Fibroblast of villous mesenchyme (primary cell): ENCODE results near the gene PRUNE2. TPM values are rescaled to one million over a fixed set of nuclear protein-coding genes. Genes with fewer than 3 reads are reported as not detected.

Experiments used
- DNase-seq: peaks from one replicate; pipeline ENCODE4 v3.0.0-alpha.2; 2010; ENCODE audit warnings: low read depth
- H3K4me3 ChIP-seq: 2 replicates; pipeline ENCODE4 v1.5.1; 2011; ENCODE audit warnings: low read depth, mild to moderate bottlenecking, low read length
- CTCF ChIP-seq: IDR thresholded peaks from 2 replicates; pipeline ENCODE4 v1.5.1; 2012; ENCODE audit warnings: low read depth, mild to moderate bottlenecking, low read length; ENCODE audit not compliant: insufficient read depth
- total RNA-seq: library from RNA; depleted of rRNA; stranded (reverse); fragments of >200 nt; gene quantifications from 2 replicates; pipeline ENCODE4 v1.2.3, GENCODE V29; 2012

The PRUNE2 gene
- total RNA-seq, 1 donor: 14.2 TPM

GRCh38 chr9:76657265-76657664, 248.6 kb downstream of the PRUNE2 start:
- no peak overlapping the region for H3K4me3 ChIP-seq
- no peak for TF ChIP-seq CTCF
- DNase-seq: no peak

- no peak for TF ChIP-seq CTCF
- peak; percentile 64 for DNase-seq
- H3K4me3 ChIP-seq: no peak overlapping the region
Measured at GRCh38 chr9:76655971-76656370, 249.9 kb downstream of the PRUNE2 start.

GRCh38 chr9:76655121-76655541, 250.8 kb downstream of the PRUNE2 start:
- H3K4me3 ChIP-seq: no peak overlapping the region
- no peak for TF ChIP-seq CTCF
- DNase-seq: peak; percentile 34

GRCh38 chr9:76654575-76654974, 251.3 kb downstream of the PRUNE2 start:
- no peak for TF ChIP-seq CTCF
- peak; percentile 91 for DNase-seq
- H3K4me3 ChIP-seq: no peak overlapping the region

- no peak for TF ChIP-seq CTCF
- H3K4me3 ChIP-seq: no peak overlapping the region
- no peak for DNase-seq
Measured at GRCh38 chr9:76654051-76654461, 251.9 kb downstream of the PRUNE2 start.

- DNase-seq: no peak
- TF ChIP-seq CTCF: no peak
Measured at GRCh38 chr9:76652894-76653293, 253.0 kb downstream of the PRUNE2 start.

GRCh38 chr9:76651119-76651705, 254.7 kb downstream of the PRUNE2 start:
- DNase-seq: peak; percentile 43
- TF ChIP-seq CTCF: no peak
- H3K4me3 ChIP-seq: peak overlapping the region; percentile 10

More at GRCh38 chr9:76652894-76653293, 253.0 kb downstream of the PRUNE2 start:
- no peak overlapping the region for H3K4me3 ChIP-seq
